Left ventricle myocardium superior (tissue), 1 donor: ENCODE data around the gene ZKSCAN5. TPM values are rescaled to one million over a fixed set of nuclear protein-coding genes. Genes with fewer than 3 reads are reported as not detected.
"Not testable (repeated sequence)": the region's sequence is repeated elsewhere in the genome, so short reads cannot be mapped to it uniquely, and the experiment has no call there.

Experiments used
- ATAC-seq: fragments of 200-7000 bp; cut with Tn5 transposase; one replicate; pipeline ENCODE4 v1.9.1; 2020; ENCODE audit warnings: mild to moderate bottlenecking, moderate library complexity
- DNase-seq: peaks from one replicate; pipeline ENCODE4 v3.0.0-alpha.2; 2020
- intact Hi-C: fragments of 100-400 bp; cut with micrococcal nuclease; formaldehyde crosslinking; loops from one replicate; pipeline ENCODE4 v1.11.0; 2022
- total RNA-seq: library from RNA; stranded (reverse); fragmentation: NEBNext Ultra II Directional; extraction: Animal tissue kit (Norgen Biotek cat#: 25700); gene quantifications from one replicate; pipeline ENCODE4 v1.2.1, GENCODE V29; 2021
- donor health status: DM: no; HTN: yes; CAD: no; lungs with severe emphysema.

The ZKSCAN5 gene
- total RNA-seq, 1 donor from 2014 or later: 6.3 TPM

DNA sequence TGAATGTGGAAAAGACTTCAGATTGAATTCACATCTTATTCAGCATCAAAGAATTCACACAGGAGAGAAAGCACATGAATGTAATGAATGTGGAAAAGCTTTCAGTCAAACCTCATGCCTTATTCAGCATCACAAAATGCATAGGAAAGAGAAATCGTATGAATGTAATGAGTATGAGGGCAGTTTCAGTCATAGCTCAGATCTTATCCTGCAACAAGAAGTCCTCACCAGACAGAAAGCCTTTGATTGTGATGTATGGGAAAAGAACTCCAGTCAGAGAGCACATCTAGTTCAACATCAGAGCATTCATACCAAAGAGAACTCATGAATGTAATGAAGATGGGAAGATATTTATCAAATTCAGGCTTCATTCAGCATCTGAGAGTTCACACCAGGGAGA lies 68.8 kb downstream of the ZKSCAN5 start:
- no peak for DNase-seq
- intact Hi-C loops: no loop called here
- ATAC-seq: no peak

GRCh38 chr7:99576251-99576650 lies 71.8 kb downstream of the ZKSCAN5 start:
- DNase-seq: no peak
- intact Hi-C loops: no loop called here
- no peak for ATAC-seq

- DNase-seq (no peak), ATAC-seq (no peak)
- intact Hi-C loops: no loop called here
Measured at GRCh38 chr7:99579281-99579955, 75.0 kb downstream of the ZKSCAN5 start.

DNA sequence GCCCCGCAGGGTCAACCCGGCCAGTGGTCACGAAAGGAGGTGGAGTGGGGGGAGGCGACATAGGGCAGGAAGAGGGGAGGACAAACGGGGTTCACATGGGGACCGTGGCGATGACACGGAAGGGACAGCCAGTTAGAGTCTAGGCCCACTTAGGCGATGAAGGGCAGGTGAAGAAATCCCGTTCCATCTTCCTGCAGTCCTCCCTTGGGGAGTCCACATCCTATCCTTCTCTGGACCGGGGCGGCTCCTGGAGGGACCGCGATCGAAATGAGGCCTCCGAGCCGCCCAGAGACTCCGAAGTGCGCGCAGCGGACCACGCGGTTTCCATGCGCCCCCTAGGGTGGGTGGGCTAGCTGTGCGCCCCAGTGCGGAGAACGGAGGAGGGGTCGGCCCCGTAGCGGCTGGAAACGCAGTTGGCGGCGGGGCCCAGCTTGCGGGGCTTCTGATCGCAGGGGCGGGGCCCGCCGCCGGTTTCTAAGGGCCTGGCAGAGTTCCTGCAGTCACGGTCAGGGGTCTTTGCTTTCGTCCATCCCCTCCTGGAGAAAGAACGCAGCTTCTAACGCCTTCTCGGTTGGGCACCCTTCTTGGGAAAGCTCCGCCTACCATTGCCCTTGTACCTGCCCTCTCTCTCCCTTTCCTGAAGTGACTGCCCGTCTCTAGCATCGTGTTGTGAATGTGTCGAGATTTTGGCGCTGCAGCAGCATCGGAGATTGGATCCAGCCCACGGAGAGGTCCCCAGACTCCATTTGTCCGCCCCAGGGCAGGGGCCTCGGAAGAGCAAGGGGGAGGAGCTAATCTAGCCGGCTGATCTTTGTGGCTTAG lies 75.7 kb downstream of the ZKSCAN5 start:
- DNase-seq (peak; percentile 57), ATAC-seq (peak; percentile 74)
- intact Hi-C loops: no loop called here

GRCh38 chr7:99580778-99581332 lies 76.4 kb downstream of the ZKSCAN5 start:
- DNase-seq, intact Hi-C loops, ATAC-seq: not testable (repeated sequence)

Other genes with a start within 250 kb of the ZKSCAN5 start
- not detected for gene MYH16, start 231.8 kb upstream of the ZKSCAN5 start, total RNA-seq
- gene ARPC1A, start 178.8 kb upstream of the ZKSCAN5 start, total RNA-seq: 161 TPM
- gene ARPC1B, start 129.9 kb upstream of the ZKSCAN5 start, total RNA-seq: 38.7 TPM
- gene PDAP1, start 96.1 kb upstream of the ZKSCAN5 start, total RNA-seq: 97.2 TPM
- 36.0 TPM for gene BUD31, start 95.7 kb upstream of the ZKSCAN5 start, total RNA-seq
- 3.1 TPM for gene PTCD1, start 65.9 kb upstream of the ZKSCAN5 start, total RNA-seq
- gene CPSF4, start 65.7 kb upstream of the ZKSCAN5 start, total RNA-seq: 19.8 TPM
- 883 TPM for gene ATP5MF, start 38.5 kb upstream of the ZKSCAN5 start, total RNA-seq
- gene ZNF789, start 31.8 kb upstream of the ZKSCAN5 start, total RNA-seq: 2.9 TPM
- 17.4 TPM for gene ZNF394, start 4.4 kb upstream of the ZKSCAN5 start, total RNA-seq
- gene FAM200A, start 47.5 kb downstream of the ZKSCAN5 start, total RNA-seq: 7.0 TPM
- 30.0 TPM for gene ZNF655, start 54.0 kb downstream of the ZKSCAN5 start, total RNA-seq
- not detected for gene TMEM225B, start 93.6 kb downstream of the ZKSCAN5 start, total RNA-seq
- 8.3 TPM for gene ZSCAN25, start 112.3 kb downstream of the ZKSCAN5 start, total RNA-seq
- gene CYP3A5, start 175.3 kb downstream of the ZKSCAN5 start, total RNA-seq: 0.25 TPM
- not detected for gene CYP3A7, start 230.5 kb downstream of the ZKSCAN5 start, total RNA-seq